COLO829 (cell line): Measurements from ENCODE around the gene DOCK10.

Experiments used
- DNase-seq: peaks from one replicate; pipeline ENCODE4 v3.0.0; 2012; ENCODE audit warnings: low spot score

Gene DOCK10

GRCh38 chr2:225011585-225011984 is 30.7 kb downstream of the DOCK10 start:
- no peak for DNase-seq

- DNase-seq: no peak
These were observed 31.5 kb downstream of the DOCK10 start for GRCh38 chr2:225010804-225011203.

DNA sequence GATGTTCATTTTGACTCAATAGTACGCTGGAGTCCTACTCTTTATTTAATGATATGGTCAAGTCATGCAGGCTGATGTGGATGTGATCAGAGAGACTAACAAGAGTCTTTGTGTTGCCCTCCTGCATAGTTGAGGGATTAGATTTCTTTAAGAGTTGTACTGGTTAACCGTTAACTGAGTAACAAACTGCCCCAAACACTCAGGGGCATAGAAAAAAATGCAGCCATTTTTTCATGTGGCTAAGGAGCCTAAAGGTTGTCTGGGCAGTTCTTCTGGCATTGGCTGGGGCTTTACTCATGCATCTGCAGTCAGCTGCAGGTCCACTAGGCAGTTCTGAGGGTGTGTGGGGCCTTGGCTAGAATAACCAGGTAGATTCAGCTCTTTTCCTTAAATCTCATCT is 32.5 kb downstream of the DOCK10 start:
- DNase-seq: no peak

GRCh38 chr2:225008935-225009334 is 33.3 kb downstream of the DOCK10 start:
- DNase-seq: no peak

- no peak for DNase-seq
These were observed 34.0 kb downstream of the DOCK10 start for GRCh38 chr2:225008179-225008856.

- DNase-seq: no peak
These were observed 35.5 kb downstream of the DOCK10 start for GRCh38 chr2:225006730-225007129.

- DNase-seq: no peak
These were observed 37.7 kb downstream of the DOCK10 start for GRCh38 chr2:225004597-225004996.

GRCh38 chr2:225002656-225003045 is 39.6 kb downstream of the DOCK10 start:
- DNase-seq: no peak

- DNase-seq: peak; percentile 68
These were observed 40.1 kb downstream of the DOCK10 start for GRCh38 chr2:225002039-225002655.

DNA sequence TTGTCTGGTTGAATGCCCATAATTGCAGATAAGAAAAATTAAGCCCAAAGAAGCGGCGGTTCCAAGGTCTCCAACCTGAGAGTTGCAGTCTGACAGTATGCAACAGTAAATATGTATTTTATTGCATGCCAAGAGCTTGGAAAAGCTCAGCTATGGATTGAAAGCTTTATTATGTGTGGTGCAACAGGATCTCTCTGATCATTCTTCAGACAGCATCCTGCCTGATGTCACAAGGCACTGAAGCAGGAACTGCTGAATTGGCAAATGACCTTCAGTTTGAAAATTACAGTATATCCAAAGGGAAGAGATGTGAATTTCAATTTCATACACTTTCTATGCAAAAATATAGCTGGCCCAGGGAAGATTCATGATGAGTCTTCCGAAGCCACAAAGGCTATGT is 42.5 kb downstream of the DOCK10 start:
- no peak for DNase-seq

GRCh38 chr2:224999321-224999720 is 42.9 kb downstream of the DOCK10 start:
- DNase-seq: no peak

- no peak for DNase-seq
These were observed 44.5 kb downstream of the DOCK10 start for GRCh38 chr2:224997802-224998201.

DNA sequence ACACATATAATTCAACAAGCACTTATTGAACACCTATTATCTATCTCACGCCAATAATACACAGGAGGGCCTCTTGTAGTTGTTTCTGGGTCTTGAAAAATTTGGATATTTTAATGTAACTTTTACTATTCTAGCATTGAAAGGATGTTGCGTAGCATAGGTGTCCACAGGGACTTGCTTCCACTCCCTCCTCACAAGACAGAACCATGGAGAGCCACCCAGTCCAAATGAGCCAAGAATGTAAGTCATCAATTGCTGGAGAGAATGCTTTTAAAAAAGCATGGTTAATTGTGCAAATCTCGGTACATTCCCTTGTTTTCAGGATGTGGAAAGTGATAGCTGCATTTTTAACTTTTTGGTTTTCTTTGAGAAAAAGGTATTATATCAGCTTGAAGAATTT is 46.8 kb downstream of the DOCK10 start:
- DNase-seq: no peak

DNA sequence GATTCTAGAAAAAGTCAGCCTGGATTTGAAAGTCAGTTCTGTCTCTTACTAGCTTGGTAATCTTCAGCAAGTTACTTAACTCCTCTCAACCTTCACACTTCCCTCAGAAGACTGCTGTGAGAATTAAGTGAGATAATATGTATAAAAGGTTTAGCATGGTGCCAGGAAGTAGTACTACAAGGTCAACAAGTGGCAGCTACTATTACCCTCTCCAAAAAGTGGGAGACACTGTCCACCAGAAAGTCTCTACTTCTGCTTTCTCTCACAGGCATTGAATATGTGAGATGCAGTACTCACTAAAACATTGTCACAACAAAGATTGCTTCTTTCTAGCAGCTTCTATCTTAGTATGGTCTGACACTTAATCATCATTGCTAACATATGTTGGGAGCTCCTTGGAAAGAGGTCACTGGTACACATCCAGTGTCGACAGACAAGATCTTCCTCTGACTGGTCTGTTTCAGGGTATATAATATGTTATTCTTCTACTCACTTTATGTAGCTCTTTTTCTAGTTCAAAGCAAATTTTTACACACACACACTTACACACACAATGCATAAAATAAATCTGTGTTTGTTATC is 47.9 kb downstream of the DOCK10 start:
- no peak for DNase-seq

- no peak for DNase-seq
These were observed 51.6 kb downstream of the DOCK10 start for GRCh38 chr2:224990710-224991109.

DNA sequence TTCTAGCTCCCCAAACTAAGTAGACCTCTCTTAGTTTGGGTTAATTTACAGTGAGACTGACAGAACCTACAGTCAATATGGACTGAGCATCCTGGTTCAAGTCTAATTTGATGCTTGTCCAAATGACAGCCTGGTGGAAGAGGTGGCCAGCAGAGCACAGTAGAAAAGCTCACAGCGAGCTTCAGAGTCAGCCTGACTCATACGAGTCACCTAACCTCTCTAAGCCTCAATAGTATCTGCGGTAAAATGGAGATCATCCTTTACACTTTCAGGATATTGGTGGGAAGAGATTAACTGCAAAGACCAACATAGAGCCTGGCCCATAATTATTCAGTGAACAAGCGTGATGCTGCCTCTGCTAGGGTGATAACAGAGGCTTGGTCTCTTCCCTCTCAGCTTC is 54.5 kb downstream of the DOCK10 start:
- no peak for DNase-seq

DNA sequence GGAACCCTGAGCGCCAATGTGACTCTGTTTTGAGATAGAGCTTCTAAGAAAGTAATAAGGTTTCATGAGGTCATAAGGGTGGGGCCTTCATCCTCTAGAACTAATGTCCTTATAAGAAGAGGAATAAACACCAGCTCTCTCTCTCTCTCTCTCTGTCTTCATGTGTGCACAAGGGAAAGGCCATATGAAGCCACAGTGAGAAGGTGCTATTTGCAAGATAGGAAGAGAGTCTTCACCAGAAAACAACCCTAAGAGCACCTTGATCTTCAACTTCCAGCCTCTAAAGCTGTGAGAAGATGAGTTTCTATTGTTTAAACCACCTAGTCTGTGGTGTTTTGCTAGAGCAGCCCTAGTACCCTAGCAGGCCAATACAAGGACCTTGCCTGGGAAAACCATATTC is 55.8 kb downstream of the DOCK10 start:
- DNase-seq: no peak

GRCh38 chr2:224984637-224985036 is 57.6 kb downstream of the DOCK10 start:
- no peak for DNase-seq

GRCh38 chr2:224983712-224984554 is 58.3 kb downstream of the DOCK10 start:
- peak; percentile 58 for DNase-seq

DNA sequence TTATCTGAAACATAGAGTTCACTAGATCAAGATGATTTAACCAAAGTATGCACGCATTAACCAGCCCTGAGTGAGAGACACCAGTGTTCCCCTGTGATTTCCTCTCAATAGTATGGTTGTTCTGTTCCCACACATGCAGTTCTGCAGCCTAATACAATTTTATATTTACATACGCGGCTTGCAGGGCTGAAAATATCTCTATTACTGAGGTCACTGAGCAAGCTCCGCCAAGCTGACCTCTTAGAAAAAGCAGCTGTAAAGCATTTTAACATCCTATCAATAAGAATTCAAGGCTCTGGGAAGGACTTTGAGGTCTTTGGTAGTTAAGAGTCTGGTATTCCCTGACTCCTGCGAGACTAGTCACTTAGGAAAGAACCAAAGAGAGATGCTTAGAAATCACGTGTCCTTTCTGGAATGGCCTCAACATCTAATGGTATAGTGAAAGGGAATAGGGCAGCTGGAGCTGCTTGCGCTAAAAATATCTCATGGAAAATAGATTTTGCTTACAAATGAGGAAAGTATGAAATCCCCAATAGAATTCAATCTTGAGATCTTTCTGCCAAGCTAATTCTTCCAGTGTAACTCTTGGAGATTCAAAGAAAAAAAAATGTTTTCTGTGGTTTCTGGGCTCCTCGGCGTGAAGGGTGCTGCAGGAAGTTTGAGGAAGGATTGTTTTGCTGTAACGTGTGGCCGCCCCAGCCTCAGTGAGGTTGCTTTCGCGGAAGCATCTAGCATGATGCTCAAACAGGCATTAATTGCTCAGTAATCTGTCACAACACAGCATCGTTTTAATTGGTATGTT is 59.2 kb downstream of the DOCK10 start:
- peak; percentile 35 for DNase-seq

GRCh38 chr2:224982226-224982625 is 60.0 kb downstream of the DOCK10 start:
- DNase-seq: peak; percentile 87
